ENCODE measurements around the gene RBM39. TPM values are rescaled to one million over a fixed set of nuclear protein-coding genes. Genes with fewer than 3 reads are reported as not detected.
"Not testable (repeated sequence)": the region's sequence is repeated elsewhere in the genome, so short reads cannot be mapped to it uniquely, and the experiment has no call there.

Gene RBM39
- total RNA-seq, 4 donors from 2014 or later: 232 to 592 (median 389) TPM

DNA sequence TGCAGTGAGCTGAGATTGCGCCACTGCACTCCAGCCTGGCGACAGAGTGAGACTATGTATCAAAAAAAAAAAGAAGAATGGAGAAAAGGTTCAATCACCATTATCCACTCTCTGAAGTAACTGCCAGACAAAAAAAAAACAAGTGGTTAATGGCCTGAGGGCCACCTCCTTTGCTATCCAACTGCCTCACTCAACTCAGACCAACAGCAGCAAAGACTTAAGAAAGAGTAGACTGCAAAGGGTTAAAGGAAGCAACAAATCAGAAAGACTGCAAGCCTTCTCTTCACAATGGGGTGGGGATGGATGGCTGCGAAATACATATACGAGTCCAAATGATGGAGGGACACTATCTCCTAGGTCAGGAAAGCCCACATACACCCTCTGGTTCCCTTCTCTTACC lies 46.1 kb downstream of the RBM39 start:
- Histone ChIP-seq H3K36me3 (no peaks in the 10 kb centered on the region), H3K9me3 (no peaks in the 10 kb centered on the region), H3K4me1 (peaks cover 0 to 14% of the 10 kb centered on the region in 2 donors), H3K27ac (no peak overlapping the region), H3K4me3 (no peak overlapping the region), H3K27me3 (no peaks in the 10 kb centered on the region)
- no peak for DNase-seq
- intact Hi-C loops (cut with DNase I; ENCODE audit: low total_unique reads): no loop called here
- TF ChIP-seq, protein P1, sequence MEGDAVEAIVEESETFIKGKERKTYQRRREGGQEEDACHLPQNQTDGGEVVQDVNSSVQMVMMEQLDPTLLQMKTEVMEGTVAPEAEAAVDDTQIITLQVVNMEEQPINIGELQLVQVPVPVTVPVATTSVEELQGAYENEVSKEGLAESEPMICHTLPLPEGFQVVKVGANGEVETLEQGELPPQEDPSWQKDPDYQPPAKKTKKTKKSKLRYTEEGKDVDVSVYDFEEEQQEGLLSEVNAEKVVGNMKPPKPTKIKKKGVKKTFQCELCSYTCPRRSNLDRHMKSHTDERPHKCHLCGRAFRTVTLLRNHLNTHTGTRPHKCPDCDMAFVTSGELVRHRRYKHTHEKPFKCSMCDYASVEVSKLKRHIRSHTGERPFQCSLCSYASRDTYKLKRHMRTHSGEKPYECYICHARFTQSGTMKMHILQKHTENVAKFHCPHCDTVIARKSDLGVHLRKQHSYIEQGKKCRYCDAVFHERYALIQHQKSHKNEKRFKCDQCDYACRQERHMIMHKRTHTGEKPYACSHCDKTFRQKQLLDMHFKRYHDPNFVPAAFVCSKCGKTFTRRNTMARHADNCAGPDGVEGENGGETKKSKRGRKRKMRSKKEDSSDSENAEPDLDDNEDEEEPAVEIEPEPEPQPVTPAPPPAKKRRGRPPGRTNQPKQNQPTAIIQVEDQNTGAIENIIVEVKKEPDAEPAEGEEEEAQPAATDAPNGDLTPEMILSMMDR (IDR thresholded peaks at IDR 0.05): no peak
- TF ChIP-seq POLR2A (IDR thresholded peaks at IDR 0.05): no peak

DNA sequence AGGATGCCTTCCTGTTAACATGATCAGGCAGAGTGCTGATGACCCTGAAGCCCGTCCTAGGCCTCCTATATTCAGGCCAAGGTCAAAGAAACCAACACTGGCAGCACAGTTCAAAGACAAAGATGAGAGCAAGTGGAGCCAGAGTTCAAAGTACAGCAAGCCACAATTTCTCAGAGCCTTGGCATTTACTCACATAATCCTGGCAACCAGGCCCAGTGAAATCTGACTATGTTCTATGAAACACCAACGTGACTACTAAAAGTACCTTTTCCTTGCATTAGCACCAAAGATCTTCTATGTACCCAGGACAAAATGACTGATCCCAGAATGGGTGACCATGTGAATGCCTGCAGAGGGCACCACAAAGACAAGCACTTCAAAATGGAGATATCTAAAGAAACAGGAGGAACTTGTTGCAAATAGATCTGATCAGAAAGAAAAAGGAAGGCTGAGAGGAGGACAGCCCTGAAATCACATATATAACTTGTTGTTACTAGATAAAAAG lies 46.8 kb downstream of the RBM39 start:
- intact Hi-C loops (cut with DNase I; ENCODE audit: low total_unique reads): no loop called here
- H3K4me3 ChIP-seq: no peak overlapping the region
- TF ChIP-seq POLR2A (IDR thresholded peaks at IDR 0.05): no peak
- TF ChIP-seq, protein P1 (IDR thresholded peaks at IDR 0.05): no peak
- peaks cover 0 to 14% of the 10 kb centered on the region in 2 donors for H3K4me1 ChIP-seq
- no peaks in the 10 kb centered on the region for H3K9me3 ChIP-seq
- no peaks in the 10 kb centered on the region for H3K27me3 ChIP-seq
- no peak overlapping the region for H3K27ac ChIP-seq
- no peaks in the 10 kb centered on the region for H3K36me3 ChIP-seq
- no peak for DNase-seq

DNA sequence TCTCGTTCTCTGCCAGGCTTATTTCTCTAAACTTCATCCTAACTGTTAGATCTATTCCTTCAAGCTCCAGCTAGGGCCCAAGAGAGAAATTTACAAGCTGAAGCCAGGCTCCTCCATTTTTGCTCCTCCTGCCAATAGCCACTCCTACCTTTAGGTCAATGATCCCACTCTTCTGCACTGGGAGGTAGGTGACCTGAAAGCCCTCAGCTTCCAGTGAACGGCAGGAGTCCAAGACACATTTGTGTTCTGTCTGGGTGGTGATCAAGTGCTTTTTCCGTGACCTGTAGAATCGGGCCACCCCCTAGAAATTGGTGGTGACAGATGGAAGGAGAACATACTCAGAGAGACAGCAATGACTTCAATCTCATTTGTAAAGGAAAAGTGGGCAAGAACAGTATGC lies 51.8 kb downstream of the RBM39 start:
- intact Hi-C loops (cut with DNase I; ENCODE audit: low total_unique reads): no loop called here
- DNase-seq: no peak
- no peaks in the 10 kb centered on the region for H3K36me3 ChIP-seq
- H3K9me3 ChIP-seq: no peaks in the 10 kb centered on the region
- no peak overlapping the region for H3K27ac ChIP-seq
- H3K4me1 ChIP-seq: no peaks in the 10 kb centered on the region
- H3K27me3 ChIP-seq: no peaks in the 10 kb centered on the region
- TF ChIP-seq POLR2A (IDR thresholded peaks at IDR 0.05): no peak
- TF ChIP-seq, protein P1 (IDR thresholded peaks at IDR 0.05): no peak
- H3K4me3 ChIP-seq: no peak overlapping the region

DNA sequence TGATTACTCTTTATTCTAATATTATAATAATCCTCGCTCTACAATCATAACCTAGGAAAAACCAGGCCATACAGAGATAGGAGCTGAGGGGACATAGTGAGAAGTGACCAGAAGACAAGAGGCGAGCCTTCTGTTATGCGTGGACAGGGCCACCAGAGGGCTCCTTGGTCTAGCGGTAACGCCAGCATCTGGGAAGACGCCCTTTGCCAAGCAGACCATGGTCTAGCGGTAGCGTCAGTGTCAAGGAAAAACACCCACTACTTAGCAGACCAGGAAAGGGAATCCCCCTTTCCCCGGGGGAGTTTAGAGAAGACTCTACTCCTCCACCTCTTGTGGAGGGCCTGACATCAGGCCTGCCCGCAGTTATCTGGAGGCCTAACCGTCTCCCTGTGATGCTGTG lies 55.2 kb downstream of the RBM39 start:
- H3K9me3 ChIP-seq; H3K36me3 ChIP-seq; H3K27me3 ChIP-seq; H3K27ac ChIP-seq; H3K4me1 ChIP-seq; H3K4me3 ChIP-seq; intact Hi-C loops (cut with DNase I; ENCODE audit: low total_unique reads): not testable (repeated sequence)
- DNase-seq: peak in 1 of 2 donors; percentile 11

DNA sequence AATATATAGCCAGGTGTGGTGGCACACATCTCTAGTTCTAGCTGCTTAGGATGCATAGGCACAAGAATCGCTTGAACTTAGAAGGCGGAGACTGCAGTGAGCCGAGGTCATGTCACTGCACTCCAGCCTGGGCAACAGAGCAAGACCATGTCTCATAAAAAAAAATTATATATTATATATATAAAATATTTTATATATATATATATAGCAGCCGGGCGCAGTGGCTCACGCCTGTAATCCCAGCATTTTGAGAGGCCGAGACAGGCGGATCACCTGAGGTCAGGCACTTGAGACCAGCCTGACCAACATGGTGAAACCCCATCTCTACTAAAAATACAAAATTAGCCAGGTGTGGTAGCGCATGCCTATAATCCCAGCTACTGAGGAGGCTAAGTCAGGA lies 56.7 kb downstream of the RBM39 start:
- H3K9me3 ChIP-seq; H3K27me3 ChIP-seq; intact Hi-C loops (cut with DNase I; ENCODE audit: low total_unique reads); DNase-seq; H3K4me3 ChIP-seq; H3K36me3 ChIP-seq; H3K4me1 ChIP-seq; H3K27ac ChIP-seq: not testable (repeated sequence)

DNA sequence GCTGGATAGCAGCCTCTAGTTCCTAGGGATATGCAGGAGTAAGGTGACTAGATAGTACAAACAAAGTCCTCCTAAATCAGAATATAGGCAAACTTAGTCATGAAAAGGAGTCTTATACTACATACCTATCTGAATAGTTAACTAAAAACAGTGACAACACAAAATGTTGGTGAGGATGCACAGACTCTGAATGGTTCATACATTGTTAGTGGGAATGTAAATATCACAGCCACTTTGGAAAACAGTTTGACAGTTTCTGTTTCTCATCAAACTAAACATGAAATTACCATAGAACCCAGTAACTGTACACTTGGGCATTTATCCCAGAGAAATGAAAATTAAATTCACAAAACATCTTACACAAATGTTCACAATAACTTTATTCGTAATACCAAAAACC lies 60.1 kb downstream of the RBM39 start:
- Histone ChIP-seq H3K27ac (no peak overlapping the region), H3K4me1 (no peaks in the 10 kb centered on the region), H3K4me3 (no peak overlapping the region), H3K36me3 (no peaks in the 10 kb centered on the region), H3K27me3 (no peaks in the 10 kb centered on the region), H3K9me3 (no peaks in the 10 kb centered on the region)
- no peak for DNase-seq
- TF ChIP-seq POLR2A (IDR thresholded peaks at IDR 0.05): no peak
- intact Hi-C loops (cut with DNase I; ENCODE audit: low total_unique reads): no loop called here
